Activated CD4-positive, alpha-beta T cell treated with anti-CD3 and anti-CD28 coated beads, Interleukin-2, amount 10 ng/mL, durations not matched to agents 7 days and 5 days (primary cell): Measurements from ENCODE around the gene RASGRP4. TPM values are rescaled to one million over a fixed set of nuclear protein-coding genes. Genes with fewer than 3 reads are reported as not detected.
"Not testable (repeated sequence)": the region's sequence is repeated elsewhere in the genome, so short reads cannot be mapped to it uniquely, and the experiment has no call there.

Experiments
- CTCF ChIA-PET: fragments of 350-600 bp; sonication (Branson Sonifier 250); formaldehyde crosslinking; loops from one replicate; lab custom pipeline; 2021; ENCODE audit warnings: antibody characterized with exemption; lab: Charles Lee
- POLR2A ChIA-PET: fragments of 350-600 bp; sonication (Branson Sonifier 250); formaldehyde crosslinking; loops from one replicate; lab custom pipeline; 2021; ENCODE audit warnings: antibody characterized with exemption; lab: Charles Lee
- DNase-seq: peaks from one replicate; pipeline ENCODE4 v3.0.0-alpha.2; 2020
- H3K27ac Mint-ChIP-seq: one replicate; pipeline ENCODE4 v1.8.0; 2021; ENCODE audit warnings: mild to moderate bottlenecking, moderate library complexity, mixed read lengths
- H3K27me3 Mint-ChIP-seq: one replicate; pipeline ENCODE4 v1.8.0; 2021; ENCODE audit warnings: mixed read lengths
- H3K36me3 Mint-ChIP-seq: one replicate; pipeline ENCODE4 v1.8.0; 2021; ENCODE audit warnings: low read depth, mixed read lengths
- H3K4me1 Mint-ChIP-seq: one replicate; pipeline ENCODE4 v1.8.0; 2021; ENCODE audit warnings: mixed read lengths
- H3K4me3 Mint-ChIP-seq: one replicate; pipeline ENCODE4 v1.8.0; 2021; ENCODE audit warnings: mild to moderate bottlenecking, moderate library complexity, mixed read lengths
- H3K9me3 Mint-ChIP-seq: one replicate; pipeline ENCODE4 v1.8.0; 2021; ENCODE audit warnings: mixed read lengths
- total RNA-seq, 2 experiments: library from RNA; stranded (reverse); gene quantifications; one replicate each; pipeline ENCODE4 v1.2.3, GENCODE V29; 2021

The RASGRP4 gene
- total RNA-seq, 2 experiments from 2014 or later = 2.6 to 3.8 TPM

GRCh38 chr19:38441657-38442348 is 15.8 kb upstream of the RASGRP4 start:
- ChIA-PET POLR2A (no interaction called here), CTCF (no interaction called here)
- Mint-ChIP-seq H3K4me3 (no peak overlapping the region), H3K9me3 (no peaks in the 10 kb centered on the region), H3K27ac (no peak overlapping the region), H3K36me3 (no peaks in the 10 kb centered on the region), H3K4me1 (peaks cover 4% of the 10 kb centered on the region), H3K27me3 (no peaks in the 10 kb centered on the region)
- DNase-seq = no peak

DNA sequence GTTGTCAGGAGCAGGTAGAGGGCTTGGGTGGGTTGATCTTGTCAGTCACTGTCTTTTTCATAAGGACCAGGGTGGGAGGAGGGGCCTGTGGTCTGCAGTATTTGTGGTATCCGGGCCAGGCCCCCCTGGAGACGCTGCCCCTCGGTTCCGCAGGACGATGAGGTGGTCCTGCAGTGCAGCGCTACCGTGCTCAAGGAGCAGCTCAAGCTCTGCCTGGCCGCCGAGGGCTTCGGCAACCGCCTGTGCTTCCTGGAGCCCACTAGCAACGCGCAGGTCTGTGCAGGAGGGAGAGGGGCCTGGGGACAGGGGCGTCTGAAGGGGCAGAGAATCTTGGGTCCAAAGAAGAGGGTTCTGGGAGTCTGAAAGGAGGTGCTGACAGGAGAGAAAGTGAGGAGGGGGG is 14.6 kb upstream of the RASGRP4 start:
- ChIA-PET CTCF (interaction anchor here (0.9 to 1.6 kb wide), 2 partner anchors 15 to 38 kb away, joined by 3 to 6 read pairs; partner anchors contain the start of gene FAM98C), POLR2A (no interaction called here)
- Mint-ChIP-seq H3K36me3 (no peaks in the 10 kb centered on the region), H3K4me1 (peaks cover 3% of the 10 kb centered on the region), H3K4me3 (no peak overlapping the region), H3K9me3 (no peaks in the 10 kb centered on the region), H3K27me3 (no peaks in the 10 kb centered on the region), H3K27ac (no peak overlapping the region)
- DNase-seq = no peak

DNA sequence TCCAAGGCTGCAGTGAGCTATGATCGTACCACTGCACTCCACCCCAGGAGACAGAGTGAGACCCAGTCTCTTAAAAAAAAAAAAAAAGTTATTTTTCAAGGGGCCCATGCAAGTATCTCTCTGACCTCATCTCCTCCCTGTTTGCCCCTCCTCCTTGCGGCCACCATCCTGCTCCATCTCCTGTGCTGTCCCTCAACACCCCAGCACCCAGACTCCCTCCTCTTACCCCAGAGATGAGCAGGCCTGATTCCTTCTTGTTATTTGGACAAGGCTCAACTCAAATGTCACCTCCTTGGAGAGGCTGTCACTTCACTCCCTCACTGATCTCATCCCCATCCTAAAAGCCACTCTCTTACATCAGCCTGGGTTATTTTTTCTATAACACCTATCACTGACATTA is 11.9 kb upstream of the RASGRP4 start:
- Mint-ChIP-seq H3K27ac (no peak overlapping the region), H3K4me3 (no peak overlapping the region), H3K36me3 (no peaks in the 10 kb centered on the region), H3K9me3 (no peaks in the 10 kb centered on the region), H3K4me1 (peaks cover 13% of the 10 kb centered on the region), H3K27me3 (peaks cover 7% of the 10 kb centered on the region)
- DNase-seq = no peak
- CTCF ChIA-PET = no interaction called here
- POLR2A ChIA-PET = interaction anchor here (0.6 kb wide), 1 partner anchor 1236 kb away, joined by 3 read pairs; no protein-coding TSS in a partner anchor

DNA sequence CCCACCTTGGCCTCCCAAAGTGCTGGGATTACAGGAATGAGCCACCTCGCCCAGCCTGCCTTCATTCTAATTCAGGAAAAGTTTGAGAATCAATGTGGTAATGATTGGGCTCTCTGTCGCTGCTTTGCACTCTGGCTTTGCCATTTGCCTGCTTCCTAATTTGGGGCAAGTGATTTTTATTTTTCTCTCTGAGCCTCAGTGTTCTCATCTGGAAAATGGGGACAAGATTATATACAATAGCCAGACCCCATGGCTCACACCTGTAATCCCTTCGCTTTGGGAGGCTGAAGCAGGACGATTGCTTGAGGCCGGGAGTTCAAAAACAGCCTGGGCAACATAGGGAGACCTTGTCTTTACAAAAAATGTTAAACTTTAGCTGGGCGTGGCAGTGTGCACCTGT is 11.3 kb upstream of the RASGRP4 start:
- no peak for DNase-seq
- H3K36me3 Mint-ChIP-seq = no peaks in the 10 kb centered on the region
- peaks cover 8% of the 10 kb centered on the region for H3K27me3 Mint-ChIP-seq
- ChIA-PET CTCF (interaction anchor here (0.7 kb wide), 1 partner anchor 35 kb away, joined by 4 read pairs; the partner anchor contains the start of gene FAM98C), POLR2A (no interaction called here)
- no peak overlapping the region for H3K4me3 Mint-ChIP-seq
- no peaks in the 10 kb centered on the region for H3K9me3 Mint-ChIP-seq
- peaks cover 13% of the 10 kb centered on the region for H3K4me1 Mint-ChIP-seq
- H3K27ac Mint-ChIP-seq = no peak overlapping the region

- DNase-seq = no peak
- no peaks in the 10 kb centered on the region for H3K9me3 Mint-ChIP-seq
- POLR2A ChIA-PET = interaction anchor here (0.6 kb wide), 1 partner anchor 422 kb away, joined by 4 read pairs; no protein-coding TSS in a partner anchor
- no peaks in the 10 kb centered on the region for H3K36me3 Mint-ChIP-seq
- CTCF ChIA-PET = interaction anchor here (1.0 kb wide), 1 partner anchor 32 kb away, joined by 4 read pairs; the partner anchor contains the start of gene FAM98C
- no peak overlapping the region for H3K4me3 Mint-ChIP-seq
- H3K4me1 Mint-ChIP-seq = peaks cover 13% of the 10 kb centered on the region
- H3K27me3 Mint-ChIP-seq = peaks cover 8% of the 10 kb centered on the region
- no peak overlapping the region for H3K27ac Mint-ChIP-seq
These were observed 8.6 kb upstream of the RASGRP4 start for GRCh38 chr19:38434549-38435051.

- Mint-ChIP-seq H3K4me1 (peaks cover 21% of the 10 kb centered on the region), H3K36me3 (no peaks in the 10 kb centered on the region), H3K27me3 (peaks cover 8% of the 10 kb centered on the region), H3K4me3 (peak within 1 kb of the TSS; percentile 22), H3K27ac (peak within 1 kb of the TSS; percentile 75), H3K9me3 (no peaks in the 10 kb centered on the region)
- POLR2A ChIA-PET = no interaction called here
- CTCF ChIA-PET = interaction anchor here (1.2 kb wide), 1 partner anchor 527 kb away, joined by 3 read pairs; no protein-coding TSS in a partner anchor
- peak; percentile 46 for DNase-seq
These were observed 7.3 kb upstream of the RASGRP4 start, which contains the start of gene RYR1 for GRCh38 chr19:38433268-38433733. RYR1 (plus strand) TSS chr19:38433691; CDS start chr19:38433830, 139 bp downstream.

DNA sequence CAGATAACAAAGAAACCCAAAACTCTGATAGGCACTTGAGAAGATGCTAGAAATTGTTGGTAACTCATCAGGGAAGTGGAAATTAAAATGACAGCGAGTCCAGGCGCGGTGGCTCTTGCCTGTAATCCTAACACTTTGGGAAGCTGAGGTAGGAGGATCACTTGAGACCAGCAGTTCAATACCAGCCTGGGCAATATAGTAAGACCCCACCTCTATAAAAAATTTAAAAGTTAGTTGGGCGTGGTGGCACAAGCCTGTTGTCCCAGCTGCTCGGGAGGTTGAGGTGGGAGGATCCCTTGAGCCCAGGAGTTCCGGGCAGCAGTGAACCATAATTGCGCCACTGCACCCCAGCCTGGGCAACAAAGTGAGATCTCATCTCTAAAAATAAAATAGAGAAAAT is 4.9 kb upstream of the RASGRP4 start:
- no peaks in the 10 kb centered on the region for H3K36me3 Mint-ChIP-seq
- peaks cover 8% of the 10 kb centered on the region for H3K27me3 Mint-ChIP-seq
- H3K27ac Mint-ChIP-seq = no peak overlapping the region
- ChIA-PET POLR2A (no interaction called here), CTCF (interaction anchor here (0.8 kb wide), 1 partner anchor 28 kb away, joined by 3 read pairs; the partner anchor contains the start of gene FAM98C)
- no peaks in the 10 kb centered on the region for H3K9me3 Mint-ChIP-seq
- H3K4me1 Mint-ChIP-seq = peaks cover 34% of the 10 kb centered on the region
- H3K4me3 Mint-ChIP-seq = no peak overlapping the region
- DNase-seq = no peak

DNA sequence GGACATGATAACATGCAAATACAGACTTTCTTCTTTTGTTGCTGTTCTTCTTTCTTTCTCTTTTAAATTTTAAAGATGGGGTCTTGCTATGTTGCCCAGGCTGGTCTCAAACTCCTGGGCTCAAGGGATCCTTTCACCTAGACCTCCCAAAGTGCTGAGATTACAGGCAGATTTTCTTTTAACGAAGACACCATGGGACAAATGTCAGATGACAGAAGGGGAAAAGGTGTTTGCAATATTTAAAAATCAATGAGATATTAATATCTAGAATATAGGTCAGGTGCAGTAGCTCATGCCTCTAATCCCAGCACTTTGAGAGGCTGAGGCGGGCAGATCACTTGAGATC is 3.8 kb upstream of the RASGRP4 start:
- Mint-ChIP-seq H3K27me3 (peaks cover 8% of the 10 kb centered on the region), H3K9me3 (no peaks in the 10 kb centered on the region), H3K36me3 (no peaks in the 10 kb centered on the region), H3K4me1 (peaks cover 42% of the 10 kb centered on the region), H3K27ac (peak overlapping the region; percentile 55), H3K4me3 (no peak overlapping the region)
- no peak for DNase-seq
- CTCF ChIA-PET = no interaction called here
- POLR2A ChIA-PET = no interaction called here

DNA sequence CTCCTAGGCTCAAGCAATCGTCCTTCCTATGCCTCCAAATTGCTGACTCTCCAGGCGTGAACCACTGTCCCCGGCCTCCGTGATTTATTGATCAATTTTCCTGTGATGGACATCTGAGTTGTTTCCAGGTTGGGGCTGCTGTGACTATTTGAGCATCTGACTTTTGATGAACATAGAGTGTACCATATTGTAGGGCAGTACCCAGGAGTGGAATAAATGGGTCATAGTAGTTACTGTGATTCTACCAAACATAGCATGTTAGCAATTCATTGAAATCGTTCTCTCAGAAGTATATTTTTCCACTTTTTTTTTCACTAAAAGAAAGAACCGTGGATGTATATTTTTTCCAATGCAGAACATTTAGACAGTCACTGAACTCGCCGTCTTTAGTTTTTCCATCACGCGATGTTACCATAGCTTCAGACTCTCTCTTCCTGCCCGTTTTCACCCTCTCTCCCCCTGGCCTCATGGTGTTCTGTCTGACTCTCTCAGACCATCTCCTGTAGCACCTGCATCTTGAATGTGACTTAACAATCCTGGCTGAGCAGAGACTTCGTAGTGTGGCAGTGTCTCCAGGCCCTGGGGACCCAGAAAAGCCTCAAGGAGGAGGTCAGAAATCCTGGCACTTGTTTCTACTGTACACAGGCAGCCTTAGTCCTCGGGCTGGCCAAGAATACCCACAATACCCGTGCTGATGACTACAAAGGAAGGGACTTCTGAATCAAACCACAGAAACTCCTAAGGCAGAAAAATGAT is 3.2 kb upstream of the RASGRP4 start:
- Mint-ChIP-seq H3K9me3 (no peaks in the 10 kb centered on the region), H3K4me3 (no peak overlapping the region), H3K4me1 (peaks cover 41% of the 10 kb centered on the region), H3K27me3 (peaks cover 7% of the 10 kb centered on the region), H3K27ac (peak overlapping the region; percentile 55), H3K36me3 (no peaks in the 10 kb centered on the region)
- ChIA-PET CTCF (interaction anchor here (1.2 kb wide), 1 partner anchor 27 kb away, joined by 4 read pairs; the partner anchor contains the start of gene FAM98C), POLR2A (no interaction called here)
- DNase-seq = peak; percentile 20

- H3K27me3 Mint-ChIP-seq, H3K36me3 Mint-ChIP-seq, POLR2A ChIA-PET, H3K9me3 Mint-ChIP-seq: not testable (repeated sequence)
- Mint-ChIP-seq H3K4me3 (peak overlapping the region; percentile 30), H3K27ac (peak overlapping the region; percentile 81), H3K4me1 (peaks cover 32% of the 10 kb centered on the region)
- CTCF ChIA-PET = interaction anchor here (0.7 to 4.7 kb wide), 2 partner anchors 24 to 452 kb away, joined by 3 to 27 read pairs; partner anchors contain the start of gene FAM98C
- peak; percentile 46 for DNase-seq
These were observed 1.1 kb upstream of the RASGRP4 start for GRCh38 chr19:38427035-38427677.

DNA sequence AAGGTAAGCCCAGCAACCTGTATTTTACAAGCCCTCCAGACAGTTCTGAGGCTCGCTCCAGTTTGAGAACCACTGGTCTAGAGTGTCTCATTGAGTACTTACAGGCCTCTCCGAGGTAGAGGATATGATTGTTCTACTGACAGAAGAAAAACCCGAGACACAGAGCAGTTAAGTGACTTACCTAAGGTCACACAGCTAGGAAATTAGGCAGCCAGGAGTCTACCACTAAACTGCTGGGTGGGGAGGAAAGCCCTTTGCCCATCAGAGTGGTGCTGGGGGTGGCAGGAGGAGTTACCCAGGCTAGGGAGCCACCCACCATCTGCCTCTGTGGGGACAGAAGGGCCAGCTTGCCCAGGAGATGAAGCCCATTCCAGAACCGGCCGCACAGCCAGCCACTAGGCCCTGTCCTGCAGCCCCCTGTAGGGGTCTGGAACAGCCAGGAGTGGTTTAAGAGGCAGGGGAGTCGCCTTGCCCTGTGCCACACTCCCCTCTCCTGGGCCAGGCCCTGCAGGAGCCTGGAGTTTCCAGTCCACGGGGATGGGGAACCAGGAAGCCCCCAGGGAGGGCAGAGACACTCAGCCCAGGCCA is 703 bp downstream of the RASGRP4 start:
- no peaks in the 10 kb centered on the region for H3K27me3 Mint-ChIP-seq
- no peaks in the 10 kb centered on the region for H3K9me3 Mint-ChIP-seq
- H3K27ac Mint-ChIP-seq = no peak overlapping the region
- DNase-seq = no peak
- peak overlapping the region; percentile 17 for H3K4me3 Mint-ChIP-seq
- H3K4me1 Mint-ChIP-seq = peaks cover 32% of the 10 kb centered on the region
- ChIA-PET CTCF (interaction anchor here (0.6 to 4.7 kb wide), 3 partner anchors 9 to 22 kb away, joined by 3 to 27 read pairs (median 3); partner anchors contain the start of gene FAM98C), POLR2A (no interaction called here)
- no peaks in the 10 kb centered on the region for H3K36me3 Mint-ChIP-seq

DNA sequence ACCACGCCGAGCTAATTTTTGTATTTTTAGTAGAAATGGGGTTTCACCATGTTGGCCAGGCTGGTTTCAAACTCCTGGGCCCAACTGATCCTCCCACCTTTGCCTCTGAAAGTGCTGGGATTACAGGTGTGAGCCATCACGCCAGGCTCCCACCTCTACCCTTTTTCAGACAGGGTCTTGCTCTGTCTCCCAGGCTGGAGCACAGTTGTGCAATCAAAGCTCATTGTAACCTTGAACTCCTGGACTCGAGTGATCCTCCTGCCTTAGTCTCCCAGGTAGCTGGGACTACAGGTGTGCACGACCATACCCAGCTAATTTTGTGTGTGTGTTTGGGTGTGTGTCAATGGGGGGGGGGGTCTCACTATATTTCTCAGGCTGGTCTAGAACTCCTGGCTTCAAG is 1.7 kb downstream of the RASGRP4 start:
- Mint-ChIP-seq H3K9me3 (no peaks in the 10 kb centered on the region), H3K4me1 (peaks cover 26% of the 10 kb centered on the region), H3K4me3 (no peak overlapping the region), H3K36me3 (no peaks in the 10 kb centered on the region), H3K27ac (no peak overlapping the region), H3K27me3 (no peaks in the 10 kb centered on the region)
- ChIA-PET CTCF (interaction anchor here (4.7 kb wide), 1 partner anchor 21 kb away, joined by 27 read pairs; the partner anchor contains the start of gene FAM98C), POLR2A (no interaction called here)
- DNase-seq = no peak
